Left lung (tissue), 10 donors: ENCODE data around the gene RIT2. TPM values are rescaled to one million over a fixed set of nuclear protein-coding genes. Genes with fewer than 3 reads are reported as not detected.

Experiments used
- ATAC-seq: fragments of 200-7000 bp; cut with Tn5 transposase; one replicate; pipeline ENCODE4 v1.9.1; 2020; ENCODE audit warnings: moderate library complexity
- DNase-seq, 4 donors: peaks; one replicate each; pipeline ENCODE4 v3.0.0-alpha.2; 2013 to 2020
- H3K27ac ChIP-seq, 2 donors: fragments of 200-600 bp; sonication (generic) in 1 of 2; one replicate each; pipeline versions ENCODE4 v1.5.0 to v1.8.0; 2020 to 2021
- H3K27me3 ChIP-seq, 2 donors: fragments of 200-600 bp; sonication (generic) in 1 of 2; one replicate each; pipeline versions ENCODE4 v1.5.0 to v1.8.0; 2020 to 2021
- H3K36me3 ChIP-seq, 2 donors: fragments of 200-600 bp; sonication (generic) in 1 of 2; one replicate each; pipeline versions ENCODE4 v1.5.0 to v1.8.0; 2020 to 2021
- H3K4me1 ChIP-seq, 2 donors: fragments of 200-600 bp; one replicate each; pipeline ENCODE4 v1.8.0; 2021
- H3K4me3 ChIP-seq, 2 donors: fragments of 200-600 bp; sonication (generic) in 1 of 2; one replicate each; pipeline versions ENCODE4 v1.5.0 to v1.8.0; 2020 to 2021; ENCODE audit warnings: mild to moderate bottlenecking in 1 of 2
- H3K9me3 ChIP-seq, 2 donors: fragments of 200-600 bp; sonication (generic) in 1 of 2; one replicate each; pipeline versions ENCODE4 v1.5.0 to v1.8.0; 2020 to 2021
- CTCF ChIP-seq, 2 donors: fragments of 200-600 bp; sonication (generic) in 1 of 2; IDR thresholded peaks; one replicate each; pipeline versions ENCODE4 v1.5.0 to v1.8.0; 2021; ENCODE audit warnings: antibody characterized with exemption in 2 of 2
- intact Hi-C, 2 donors: fragments of 100-400 bp; cut with DNase I; formaldehyde crosslinking; loops; one replicate each; pipeline versions ENCODE4 v1.11.2 to v1.14.2; 2022
- polyA plus RNA-seq, 6 donors: library from polyadenylated mRNA; unstranded; fragments of 120-200 nt; gene quantifications; one replicate each; pipeline ENCODE4 v1.2.1, GENCODE V29; 2013; ENCODE audit not compliant: insufficient read length in 6 of 6
- total RNA-seq, 2 donors: library from RNA; stranded (reverse); fragmentation: NEBNext Ultra II Directional; extraction: Animal tissue kit (Norgen Biotek cat#: 25700); gene quantifications; one replicate each; pipeline ENCODE4 v1.2.1, GENCODE V29; 2021
- donor health status: DM: no; HTN: yes; CAD: no.
- donor health status: DM: no; HTN: no; CAD: no.

Gene RIT2
- total and polyA plus RNA-seq, 8 donors, result not detected

- no peak for TF ChIP-seq CTCF (IDR thresholded peaks at IDR 0.05)
- intact Hi-C loops, result no loop called here
- no peaks in the 10 kb centered on the region for H3K27me3 ChIP-seq
- no peak for ATAC-seq
- no peaks in the 10 kb centered on the region for H3K9me3 ChIP-seq
- no peak for DNase-seq
- no peak overlapping the region for H3K4me3 ChIP-seq
- no peaks in the 10 kb centered on the region for H3K4me1 ChIP-seq
- no peaks in the 10 kb centered on the region for H3K36me3 ChIP-seq
- H3K27ac ChIP-seq, result no peak overlapping the region
Measured at GRCh38 chr18:42861271-42861670, 254.2 kb downstream of the RIT2 start.

GRCh38 chr18:42860548-42860947, 254.9 kb downstream of the RIT2 start:
- no peak for TF ChIP-seq CTCF (IDR thresholded peaks at IDR 0.05)
- H3K9me3 ChIP-seq, result no peaks in the 10 kb centered on the region
- ATAC-seq, result no peak
- H3K4me1 ChIP-seq, result no peaks in the 10 kb centered on the region
- no peak overlapping the region for H3K27ac ChIP-seq
- intact Hi-C loops, result no loop called here
- no peak for DNase-seq
- no peaks in the 10 kb centered on the region for H3K27me3 ChIP-seq
- H3K36me3 ChIP-seq, result no peaks in the 10 kb centered on the region
- no peak overlapping the region for H3K4me3 ChIP-seq

GRCh38 chr18:42860011-42860410, 255.5 kb downstream of the RIT2 start:
- ATAC-seq, result no peak
- intact Hi-C loops, result no loop called here
- Histone ChIP-seq H3K36me3 (no peaks in the 10 kb centered on the region), H3K9me3 (no peaks in the 10 kb centered on the region), H3K27me3 (no peaks in the 10 kb centered on the region), H3K27ac (no peak overlapping the region), H3K4me1 (no peaks in the 10 kb centered on the region), H3K4me3 (no peak overlapping the region)
- no peak for TF ChIP-seq CTCF (IDR thresholded peaks at IDR 0.05)
- no peak for DNase-seq

GRCh38 chr18:42854558-42854957, 260.9 kb downstream of the RIT2 start:
- no peak for DNase-seq
- ATAC-seq, result no peak
- no peaks in the 10 kb centered on the region for H3K4me1 ChIP-seq
- intact Hi-C loops, result no loop called here
- no peak for TF ChIP-seq CTCF (IDR thresholded peaks at IDR 0.05)
- H3K36me3 ChIP-seq, result no peaks in the 10 kb centered on the region
- peaks cover 0 to 2% of the 10 kb centered on the region in 2 donors for H3K9me3 ChIP-seq
- H3K27me3 ChIP-seq, result no peaks in the 10 kb centered on the region
- no peak overlapping the region for H3K27ac ChIP-seq
- H3K4me3 ChIP-seq, result no peak overlapping the region

- H3K4me3 ChIP-seq, result no peak overlapping the region
- peaks cover 0 to 4% of the 10 kb centered on the region in 2 donors for H3K9me3 ChIP-seq
- H3K27ac ChIP-seq, result no peak overlapping the region
- intact Hi-C loops, result no loop called here
- H3K4me1 ChIP-seq, result no peaks in the 10 kb centered on the region
- DNase-seq (no peak), ATAC-seq (no peak)
- no peaks in the 10 kb centered on the region for H3K27me3 ChIP-seq
- H3K36me3 ChIP-seq, result no peaks in the 10 kb centered on the region
- no peak for TF ChIP-seq CTCF (IDR thresholded peaks at IDR 0.05)
Measured at GRCh38 chr18:42850174-42851083, 265.1 kb downstream of the RIT2 start.
